Omental fat pad (tissue), 4 donors: ENCODE results near the gene C11orf42. TPM values are rescaled to one million over a fixed set of nuclear protein-coding genes. Genes with fewer than 3 reads are reported as not detected.

Experiments used
- ATAC-seq: fragments of 150-250 bp; one replicate; pipeline ENCODE4 v1.9.1; 2016; ENCODE audit warnings: mild to moderate bottlenecking, moderate library complexity; ENCODE audit not compliant: low FRiP score
- DNase-seq: peaks from one replicate; pipeline ENCODE4 v3.0.0-alpha.2; 2019; ENCODE audit warnings: low spot score
- total RNA-seq, 4 donors: library from RNA; depleted of rRNA; stranded (reverse); fragments of >200 nt; gene quantifications; one replicate each; pipeline ENCODE4 v1.1.0, GENCODE V29; 2016
- TF ChIP-seq, protein P1 (sequence below), 3 donors: fragments of 450-650 bp; IDR thresholded peaks; one replicate each; pipeline ENCODE4 v1.5.1; 2016 to 2017; ENCODE audit warnings: antibody characterized with exemption in 3 of 3, mild to moderate bottlenecking in 3 of 3, moderate library complexity in 2 of 3

Gene C11orf42
- total RNA-seq, 4 donors from 2014 or later: not detected

DNA sequence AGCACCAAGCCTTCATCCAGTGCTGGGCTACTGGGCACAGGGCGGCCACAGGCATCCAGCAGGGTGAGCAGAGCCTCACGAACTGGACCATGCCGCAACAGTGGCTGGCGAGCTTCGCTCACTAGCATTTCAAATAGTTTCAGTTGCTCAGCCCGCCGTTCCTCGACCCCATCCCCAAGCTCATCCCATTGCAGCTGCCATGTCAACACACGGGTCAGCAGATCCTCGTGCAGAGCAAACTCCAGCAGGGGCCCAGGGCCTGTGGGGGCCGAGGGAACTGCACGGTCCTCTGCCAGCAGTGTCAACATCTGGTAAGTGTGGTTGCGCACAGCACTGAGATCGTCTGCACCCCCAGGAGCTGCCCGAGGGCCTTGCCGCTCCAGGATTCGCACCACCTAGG lies 18.5 kb downstream of the C11orf42 start:
- TF ChIP-seq, protein P1, sequence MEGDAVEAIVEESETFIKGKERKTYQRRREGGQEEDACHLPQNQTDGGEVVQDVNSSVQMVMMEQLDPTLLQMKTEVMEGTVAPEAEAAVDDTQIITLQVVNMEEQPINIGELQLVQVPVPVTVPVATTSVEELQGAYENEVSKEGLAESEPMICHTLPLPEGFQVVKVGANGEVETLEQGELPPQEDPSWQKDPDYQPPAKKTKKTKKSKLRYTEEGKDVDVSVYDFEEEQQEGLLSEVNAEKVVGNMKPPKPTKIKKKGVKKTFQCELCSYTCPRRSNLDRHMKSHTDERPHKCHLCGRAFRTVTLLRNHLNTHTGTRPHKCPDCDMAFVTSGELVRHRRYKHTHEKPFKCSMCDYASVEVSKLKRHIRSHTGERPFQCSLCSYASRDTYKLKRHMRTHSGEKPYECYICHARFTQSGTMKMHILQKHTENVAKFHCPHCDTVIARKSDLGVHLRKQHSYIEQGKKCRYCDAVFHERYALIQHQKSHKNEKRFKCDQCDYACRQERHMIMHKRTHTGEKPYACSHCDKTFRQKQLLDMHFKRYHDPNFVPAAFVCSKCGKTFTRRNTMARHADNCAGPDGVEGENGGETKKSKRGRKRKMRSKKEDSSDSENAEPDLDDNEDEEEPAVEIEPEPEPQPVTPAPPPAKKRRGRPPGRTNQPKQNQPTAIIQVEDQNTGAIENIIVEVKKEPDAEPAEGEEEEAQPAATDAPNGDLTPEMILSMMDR (IDR thresholded peaks at IDR 0.05): no peak
- ATAC-seq (no peak), DNase-seq (no peak)

DNA sequence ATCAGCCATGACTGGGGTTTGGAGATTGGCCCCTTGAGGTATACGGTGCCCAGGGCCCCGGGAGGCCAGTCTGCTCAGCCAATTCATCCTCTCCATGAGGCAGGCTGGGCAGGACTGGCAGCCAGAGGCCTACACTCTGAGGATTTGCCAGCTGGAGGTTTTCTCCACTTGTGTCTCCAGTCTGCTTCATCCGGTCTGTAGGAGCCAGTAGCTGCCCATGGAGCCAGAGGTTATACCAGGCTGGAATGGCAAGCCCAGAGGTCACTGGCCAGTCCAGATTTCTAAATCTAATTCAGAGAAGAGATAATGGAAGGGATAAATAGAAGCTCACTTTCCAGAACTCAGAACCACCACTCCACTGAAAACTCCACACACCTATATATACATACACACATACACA lies 19.1 kb downstream of the C11orf42 start:
- no peak for ATAC-seq
- no peak for DNase-seq
- TF ChIP-seq, protein P1 (IDR thresholded peaks at IDR 0.05): no peak

DNA sequence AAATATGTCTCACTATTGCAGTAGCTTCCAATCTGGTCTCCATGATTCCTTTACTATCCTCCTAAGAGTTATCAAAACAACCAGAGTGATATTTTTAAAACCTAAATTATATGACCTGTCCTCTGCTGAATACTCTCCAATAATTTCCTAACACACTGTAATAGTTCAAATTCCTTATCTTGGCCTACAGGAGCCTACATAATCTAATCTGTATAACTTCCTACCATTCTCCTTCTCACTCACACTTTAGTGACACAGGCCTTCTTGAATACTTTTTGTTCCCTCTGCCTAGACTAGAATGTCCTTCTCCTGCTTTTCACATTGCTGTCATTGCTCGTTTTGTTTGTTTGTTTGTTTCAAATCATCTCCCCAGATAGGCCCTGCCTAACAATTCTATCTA lies 19.7 kb downstream of the C11orf42 start:
- no peak for ATAC-seq
- no peak for DNase-seq
- TF ChIP-seq, protein P1 (IDR thresholded peaks at IDR 0.05): no peak

DNA sequence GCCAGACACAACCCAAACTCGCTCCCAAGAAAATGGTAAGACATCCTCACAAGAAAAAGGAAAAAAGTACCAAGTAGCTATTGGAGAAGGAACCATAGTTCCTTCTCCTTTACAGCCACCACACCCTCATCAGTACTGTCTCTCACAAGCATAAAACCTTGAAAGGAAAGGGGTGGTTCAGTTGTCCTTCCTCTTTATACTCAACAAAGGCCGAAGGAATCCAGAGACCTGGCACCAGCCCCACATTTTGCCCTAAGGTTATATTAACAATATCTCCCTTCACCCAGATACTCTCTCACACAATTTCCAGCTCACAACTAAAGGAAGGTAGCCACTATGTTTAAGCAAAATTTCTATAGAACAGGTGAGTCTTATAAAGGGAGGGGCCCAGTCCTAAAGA lies 20.5 kb downstream of the C11orf42 start:
- no peak for ATAC-seq
- TF ChIP-seq, protein P1 (IDR thresholded peaks at IDR 0.05): no peak

DNA sequence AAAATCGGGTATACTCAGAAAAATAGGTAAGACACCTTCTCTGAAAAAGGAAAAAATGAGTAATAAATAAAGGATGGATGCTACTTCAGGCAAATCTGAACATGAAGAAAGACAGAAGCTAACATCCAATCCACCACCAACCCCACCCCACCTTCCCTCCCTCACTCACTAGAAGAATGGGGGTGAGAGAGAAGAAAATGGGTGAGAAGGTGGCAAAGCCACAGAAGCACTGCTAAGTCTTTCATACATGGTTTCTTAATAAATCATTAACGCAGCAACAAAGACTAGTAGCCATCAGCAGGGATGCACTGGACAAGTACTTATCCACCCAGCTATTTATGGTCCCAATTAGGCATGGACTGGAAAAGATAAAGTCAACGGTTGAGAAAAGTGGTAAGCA lies 23.2 kb downstream of the C11orf42 start:
- ATAC-seq: no peak
- no peak for DNase-seq
- TF ChIP-seq, protein P1 (IDR thresholded peaks at IDR 0.05): no peak

More for the DNA sequence above, 20.5 kb downstream of the C11orf42 start:
- no peak for DNase-seq

DNA sequence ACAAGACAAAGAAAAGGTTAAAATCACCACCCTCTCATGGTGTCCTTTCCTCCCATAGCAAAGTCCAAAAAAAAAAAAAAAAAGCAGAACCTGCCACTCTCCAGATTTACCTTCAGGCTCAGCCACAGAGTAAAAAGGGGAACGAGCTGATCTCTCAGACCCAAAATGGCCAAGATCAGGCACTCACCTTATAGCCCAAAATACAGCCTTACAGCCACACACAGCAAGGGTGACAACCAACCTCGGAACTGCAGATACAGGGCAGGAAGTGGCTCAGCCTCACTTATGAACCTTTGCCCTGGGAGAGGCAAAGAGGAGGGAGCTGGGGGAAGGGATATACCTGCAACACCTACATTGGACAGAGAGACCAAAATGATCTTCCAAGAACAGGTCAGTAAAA lies 24.6 kb downstream of the C11orf42 start:
- ATAC-seq (no peak), DNase-seq (no peak)
- TF ChIP-seq, protein P1 (IDR thresholded peaks at IDR 0.05): no peak

DNA sequence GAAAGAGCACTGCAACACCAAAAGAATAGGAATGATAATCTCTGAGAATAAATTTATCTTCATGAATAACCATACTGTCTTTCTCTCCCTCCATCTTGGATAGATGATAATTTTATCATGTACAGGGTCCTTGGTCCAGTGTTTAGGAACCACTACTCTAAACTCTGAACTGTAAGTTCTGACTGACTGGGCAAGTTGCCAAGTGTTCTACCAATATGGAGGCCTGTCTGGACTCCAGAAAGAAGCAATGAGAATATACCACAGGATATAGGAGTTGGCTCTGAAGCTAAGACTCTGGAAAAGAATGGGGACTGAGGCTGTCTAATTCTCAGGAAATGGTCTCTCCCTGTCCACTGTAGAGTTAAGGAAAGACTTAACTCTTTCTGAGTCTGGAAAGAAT lies 27.5 kb downstream of the C11orf42 start:
- no peak for DNase-seq
- TF ChIP-seq, protein P1 (IDR thresholded peaks at IDR 0.05): no peak
- ATAC-seq: no peak
